ENCODE data around the gene DDB1.

DNA sequence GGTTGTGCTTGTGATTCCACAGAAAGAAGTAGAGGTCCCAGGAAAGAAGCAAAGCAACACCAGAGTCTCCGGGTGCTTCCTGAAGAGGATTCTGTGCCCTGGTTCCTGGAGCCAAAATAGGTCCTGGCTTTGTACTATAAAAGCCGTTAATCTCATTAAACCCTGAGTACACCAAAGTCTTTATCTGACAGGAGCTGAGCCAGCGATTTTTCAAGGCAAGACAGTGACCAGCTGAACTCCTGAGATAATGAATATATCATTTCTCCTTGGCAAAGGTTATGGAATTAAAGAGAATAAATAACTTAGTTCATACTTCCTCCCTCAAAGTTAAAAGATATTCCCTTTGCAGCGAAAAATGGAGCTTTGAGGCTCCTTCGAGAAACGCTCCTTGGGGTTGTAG lies 34.5 kb upstream of the DDB1 start:
- TF ChIP-seq POLR2AphosphoS5 (IDR thresholded peaks at IDR 0.05; ENCODE audit: borderline replicate concordance, low read depth, low read length) (no peak), EZH2 (IDR thresholded peaks at IDR 0.05) (no peak), FOXP2 (optimal IDR thresholded peaks at IDR 0.05; ENCODE audit: control extremely low read depth, extremely low read length, insufficient read depth) (no peak)

Data from SK-N-MC (cell line).